K562 (cell line): Measurements from ENCODE around the gene NT5C3B. TPM values are rescaled to one million over a fixed set of nuclear protein-coding genes. Genes with fewer than 3 reads are reported as not detected.

Experiments used
- ATAC-seq: fragments of 200-7000 bp; cut with Tn5 transposase; 3 replicates; pipeline ENCODE4 v1.9.1; 2020; ENCODE audit warnings: moderate library complexity
- BruUV-seq: library from RNA; stranded (reverse); fragments of 400-500 nt; replicated peaks from 2 replicates; lab custom pipeline; 2021; lab: Mats Ljungman, UMichigan
- CTCF ChIA-PET: fragments of 300-600 bp; formaldehyde crosslinking; extraction: SDS; loops from one replicate; lab custom pipeline; 2021; ENCODE audit warnings: low intra/inter-chr PET ratio; lab: Yijun Ruan, JAX
- POLR2A ChIA-PET: fragments of 300-600, 350-650 bp; sonication (Branson Sonifier 250); formaldehyde crosslinking; extraction: SDS; loops from one replicate; lab custom pipeline; 2021; ENCODE audit warnings: antibody characterized with exemption, inconsistent platforms; lab: Yijun Ruan, JAX
- DNase-seq, 4 experiments: peaks; one replicate each; pipeline versions ENCODE4 v3.0.0 to v3.0.0-alpha.2; 2011 to 2018; ENCODE audit warnings: low spot score in 3 of 4, mixed read lengths in 3 of 4; ENCODE audit errors: extremely low read depth in 1 of 4
- FAIRE-seq: peaks from 2 replicates; lab custom pipeline; 2011; peaks lifted over from hg19 to GRCh38; lab: Jason Lieb, UNC
- H2AFZ ChIP-seq: 2 replicates; pipeline ENCODE4 v1.6.0; 2011; ENCODE audit warnings: low read depth, low read length, control low read depth, inconsistent platforms
- H3K27ac ChIP-seq: fragments of 200-600 bp; 3 replicates; pipeline ENCODE4 v1.8.0; 2011; ENCODE audit warnings: low read depth, mild to moderate bottlenecking, control low read depth, inconsistent platforms, low read length, moderate library complexity, mixed read lengths; ENCODE audit errors: extremely low read depth
- H3K27me3 ChIP-seq, 2 experiments: fragments of 300-600 bp in 1 of 2; 2 replicates in 1 of 2; 3 replicates in 1 of 2; pipeline versions ENCODE4 v1.6.0 to v1.8.0; 2011; ENCODE audit warnings: inconsistent platforms in 2 of 2, low read length in 2 of 2, mild to moderate bottlenecking in 1 of 2, mixed read lengths in 1 of 2, moderate library complexity in 1 of 2; ENCODE audit not compliant: control insufficient read depth in 2 of 2, insufficient read depth in 2 of 2
- H3K36me3 ChIP-seq: fragments of 300-600 bp; 3 replicates; pipeline ENCODE4 v1.8.0; 2011; ENCODE audit warnings: mild to moderate bottlenecking, low read length, inconsistent platforms; ENCODE audit not compliant: control insufficient read depth, insufficient read depth
- H3K4me1 ChIP-seq, 2 experiments: fragments of 200-600 bp in 1 of 2; replicated peaks in 1 of 2; 2 replicates in 1 of 2; 3 replicates in 1 of 2; pipeline versions ENCODE4 v1.5.1 to v1.8.0; 2011; ENCODE audit warnings: inconsistent platforms in 2 of 2, low read length in 2 of 2, mild to moderate bottlenecking in 1 of 2, mixed read lengths in 1 of 2, moderate library complexity in 1 of 2; ENCODE audit not compliant: control insufficient read depth in 2 of 2, insufficient read depth in 2 of 2
- H3K4me2 ChIP-seq: 2 replicates; pipeline ENCODE4 v1.6.1; 2011; ENCODE audit warnings: low read length, control low read depth, inconsistent platforms, mixed read lengths; ENCODE audit not compliant: insufficient read depth
- H3K4me3 ChIP-seq: fragments of 200-600 bp; sonication (generic), shearing (Covaris generic); 2 replicates; pipeline ENCODE4 v1.5.1; 2016; ENCODE audit warnings: control low read depth, inconsistent platforms
- H3K79me2 ChIP-seq: fragments of 200-600 bp; 3 replicates; pipeline ENCODE4 v1.8.0; 2011; ENCODE audit warnings: low read length, inconsistent platforms; ENCODE audit not compliant: control insufficient read depth, insufficient read depth
- H3K9ac ChIP-seq, 2 experiments: 2 replicates each; pipeline versions ENCODE4 v1.6.0 to v1.6.1; 2011; ENCODE audit warnings: low read depth in 2 of 2, low read length in 2 of 2, control low read depth in 1 of 2, inconsistent platforms in 1 of 2, mild to moderate bottlenecking in 1 of 2, mixed read lengths in 1 of 2; ENCODE audit not compliant: insufficient read depth in 1 of 2
- H3K9me1 ChIP-seq: one replicate; pipeline ENCODE4 v1.6.0; 2011; ENCODE audit warnings: inconsistent platforms, mild to moderate bottlenecking, low read length, moderate library complexity; ENCODE audit not compliant: control insufficient read depth, insufficient read depth
- H3K9me3 ChIP-seq: replicated peaks from 2 replicates; pipeline ENCODE4 v1.5.1; 2011; ENCODE audit warnings: low read depth, low read length, inconsistent platforms; ENCODE audit not compliant: control insufficient read depth, insufficient read depth
- H4K20me1 ChIP-seq: replicated peaks from 2 replicates; pipeline ENCODE4 v1.6.1; 2011; ENCODE audit warnings: low read length, inconsistent platforms, mixed read lengths; ENCODE audit not compliant: control insufficient read depth, insufficient read depth
- ATF6 ChIP-seq: sonication (generic); formaldehyde crosslinking; IDR thresholded peaks from 2 replicates; pipeline ENCODE4 v1.4.0; 2020; ENCODE audit warnings: mild to moderate bottlenecking, missing genetic modification reagents
- KAT8 ChIP-seq: fragments of 450-650 bp; IDR thresholded peaks from 2 replicates; pipeline ENCODE4 v1.6.1; 2016; ENCODE audit warnings: low read depth, mild to moderate bottlenecking
- MLX ChIP-seq, 2 experiments: fragments of 450-650 bp in 1 of 2; sonication (generic) in 1 of 2; formaldehyde crosslinking; conservative IDR thresholded peaks; 2 replicates each; pipeline versions ENCODE4 v1.4.0 to v1.8.1; 2020 to 2022; ENCODE audit warnings: mild to moderate bottlenecking in 1 of 2, missing genetic modification reagents in 1 of 2
- TCFL5 ChIP-seq: fragments of 250-450 bp; sonication (Bioruptor Pico); conservative IDR thresholded peaks from 2 replicates; pipeline ENCODE4 v1.6.1; 2021; ENCODE audit warnings: mild to moderate bottlenecking, moderate library complexity, matching md5 sums
- TRIM24 ChIP-seq, 2 experiments: fragments of 450-650 bp; IDR thresholded peaks; 2 replicates each; pipeline ENCODE4 v1.6.1; 2016
- USF2 ChIP-seq: sonication (generic); formaldehyde crosslinking; IDR thresholded peaks from 2 replicates; pipeline ENCODE4 v1.5.0; 2020; ENCODE audit warnings: missing genetic modification reagents
- ZNF589 ChIP-seq: fragments of 200-800 bp; sonication (Bioruptor generic); IDR thresholded peaks from 2 replicates; pipeline ENCODE4 v1.6.1; 2016; ENCODE audit warnings: low read depth, missing genetic modification characterization, missing compliant biosample characterization
- WGBS: fragments of 100-300 bp; shearing (Covaris generic); methylation state at CpG from one replicate; pipeline ENCODE4 v1.1.6; 2016; ENCODE audit warnings: low coverage, mixed read lengths; ENCODE audit not compliant: insufficient coverage; ENCODE audit errors: missing lambda C conversion rate; 5-methylcytosine and 5-hydroxymethylcytosine counted together
- in situ Hi-C: fragments of 300-500 bp; cut with MboI; formaldehyde crosslinking; loops from 4 replicates; pipeline ENCODE4 v1.15.0; 2018; ENCODE audit warnings: inconsistent platforms, mixed read lengths
- intact Hi-C: fragments of 100-400 bp; cut with micrococcal nuclease; formaldehyde crosslinking; loops from 2 replicates; pipeline ENCODE4 v1.14.2; 2022
- polyA plus RNA-seq, 8 experiments: library from polyadenylated mRNA; depleted of rRNA in 4 of 8; stranded (reverse) in 5 of 8; unstranded in 3 of 8; fragments of >200 nt; fragmentation: Nextera tagmentation in 2 of 8; fragmentation: Illumina TruSeq in 1 of 8; extraction: Ambion mirVana in 2 of 8; extraction: Trizol in 1 of 8; gene quantifications; 2 replicates each; pipeline versions ENCODE4 v1.2.1 to v1.2.3, GENCODE V29; 2011 to 2014; ENCODE audit warnings: inconsistent platforms in 1 of 8, missing spikeins in 1 of 8
- total RNA-seq, 7 experiments: library from RNA; depleted of rRNA in 6 of 7; stranded (reverse); fragments of >200 nt in 6 of 7; fragmentation: Illumina TruSeq in 2 of 7; extraction: Trizol in 2 of 7; gene quantifications; 2 replicates each; pipeline versions ENCODE4 v1.2.1 to v1.2.3, GENCODE V29; 2011 to 2021; ENCODE audit warnings: low replicate concordance in 1 of 7

Gene NT5C3B
- total and polyA plus RNA-seq, 9 of the 15 experiments (the other 6 are each of a cell fraction or from before 2014, with no cell fraction given) = 2.0 to 166 (median 85.0) TPM

- 74% methylated on average over 4 of the region's 4 CpGs for WGBS
- H3K27ac ChIP-seq = no peak overlapping the region
- intact Hi-C loops = no loop called here
- POLR2A ChIA-PET = interaction anchor here (0.6 to 1.7 kb wide), 6 partner anchors 11 to 831 kb away, joined by 3 to 10 read pairs (median 4); partner anchors contain the start of gene KLHL11
- ATAC-seq (no peak), DNase-seq (no peak), FAIRE-seq (no peak)
- peaks cover 29% of the 10 kb centered on the region; the same call in 2 of the 3 replicates for H3K36me3 ChIP-seq
- no TSS peak for BruUV-seq
- no peaks in the 10 kb centered on the region for H4K20me1 ChIP-seq
- no peak overlapping the region for H3K9ac ChIP-seq
- H3K4me3 ChIP-seq = no peak overlapping the region
- H3K79me2 ChIP-seq = peaks cover 28% of the 10 kb centered on the region
- TF ChIP-seq ZNF589 (no peak), USF2 (CRISPR knock-in tag) (no peak), MLX (CRISPR knock-in tag; conservative IDR thresholded peaks at IDR 0.05) (no peak), TCFL5 (CRISPR knock-in tag) (no peak), TRIM24 (IDR thresholded peaks at IDR 0.05) (no peak), KAT8 (no peak), ATF6 (CRISPR knock-in tag) (no peak)
- TF ChIP-seq, all 486 proteins: peak for 0
- H3K4me1 ChIP-seq = no peaks in the 10 kb centered on the region
- H3K4me2 ChIP-seq = no peak overlapping the region
- H2AFZ ChIP-seq = no peak overlapping the region
- in situ Hi-C loops = no loop called here
- no peaks in the 10 kb centered on the region for H3K27me3 ChIP-seq
- CTCF ChIA-PET = no interaction called here
- H3K9me3 ChIP-seq = no peaks in the 10 kb centered on the region
- no peaks in the 10 kb centered on the region for H3K9me1 ChIP-seq
Observed at GRCh38 chr17:41849251-41849990, 13.4 kb upstream of the NT5C3B start.
